Mucosa of descending colon (tissue), 3 donors: ENCODE results near the gene NUCB2. TPM values are rescaled to one million over a fixed set of nuclear protein-coding genes. Genes with fewer than 3 reads are reported as not detected.

Source experiments
- ATAC-seq: fragments of 200-7000 bp; cut with Tn5 transposase; one replicate; pipeline ENCODE4 v1.9.1; 2020; ENCODE audit warnings: mild to moderate bottlenecking, moderate library complexity
- DNase-seq, 3 donors: peaks; one replicate each; pipeline ENCODE4 v3.0.0-alpha.2; 2020
- H3K36me3 ChIP-seq: fragments of 200-600 bp; one replicate; pipeline ENCODE4 v1.8.0; 2021; ENCODE audit warnings: low read depth, mild to moderate bottlenecking
- H3K4me1 ChIP-seq: fragments of 200-600 bp; one replicate; pipeline ENCODE4 v1.8.0; 2021; ENCODE audit warnings: low read depth, mild to moderate bottlenecking
- H3K4me3 ChIP-seq: fragments of 200-600 bp; one replicate; pipeline ENCODE4 v1.8.0; 2021; ENCODE audit warnings: mild to moderate bottlenecking
- H3K9me3 ChIP-seq: fragments of 200-600 bp; one replicate; pipeline ENCODE4 v1.8.0; 2021; ENCODE audit warnings: mild to moderate bottlenecking
- CTCF ChIP-seq: fragments of 200-600 bp; IDR thresholded peaks from one replicate; pipeline ENCODE4 v1.8.0; 2022; ENCODE audit warnings: antibody characterized with exemption, mild to moderate bottlenecking
- intact Hi-C, 2 donors: fragments of 100-400 bp; cut with DNase I in 1 of 2; cut with micrococcal nuclease in 1 of 2; formaldehyde crosslinking; loops; one replicate each; pipeline versions ENCODE4 v1.11.0 to v1.11.1; 2022; cut with DNase I, micrococcal nuclease
- total RNA-seq, 3 donors: library from RNA; stranded (reverse); fragmentation: NEBNext Ultra II Directional in 2 of 3; extraction: Animal tissue kit (Norgen Biotek cat#: 25700) in 2 of 3; gene quantifications; one replicate each; pipeline versions ENCODE4 v1.2.1 to v1.2.4, GENCODE V29; 2021 to 2023
- donor health status: DM: no; HTN: no; CAD: no; lungs with moderate emphysema.
- donor health status: DM: no; HTN: no; CAD: no.
- donor health status: DM: no; HTN: yes; CAD: no.

The NUCB2 gene
- total RNA-seq, 3 donors from 2014 or later: 22.4 to 75.4 (median 49.9) TPM

- no peak for DNase-seq
- intact Hi-C loops: no loop called here
- Histone ChIP-seq H3K36me3 (no peaks in the 10 kb centered on the region), H3K4me1 (no peaks in the 10 kb centered on the region), H3K4me3 (no peak overlapping the region), H3K9me3 (no peaks in the 10 kb centered on the region)
- no peak for ATAC-seq
- no peak for TF ChIP-seq CTCF
Measured at GRCh38 chr11:17300372-17300771, 23.8 kb downstream of the NUCB2 start.

GRCh38 chr11:17313349-17314231 lies 37.1 kb downstream of the NUCB2 start:
- TF ChIP-seq CTCF: no peak
- ATAC-seq (no peak), DNase-seq (no peak)
- no peaks in the 10 kb centered on the region for H3K36me3 ChIP-seq
- no peaks in the 10 kb centered on the region for H3K4me1 ChIP-seq
- H3K9me3 ChIP-seq: no peaks in the 10 kb centered on the region
- intact Hi-C loops: no loop called here
- H3K4me3 ChIP-seq: no peak overlapping the region

GRCh38 chr11:17314232-17314547 lies 37.7 kb downstream of the NUCB2 start:
- Histone ChIP-seq H3K9me3 (no peaks in the 10 kb centered on the region), H3K4me3 (no peak overlapping the region), H3K4me1 (no peaks in the 10 kb centered on the region), H3K36me3 (no peaks in the 10 kb centered on the region)
- DNase-seq: no peak
- TF ChIP-seq CTCF: no peak
- no peak for ATAC-seq
- intact Hi-C loops: no loop called here

GRCh38 chr11:17314904-17315426 lies 38.4 kb downstream of the NUCB2 start:
- no peak overlapping the region for H3K4me3 ChIP-seq
- intact Hi-C loops: no loop called here
- no peaks in the 10 kb centered on the region for H3K4me1 ChIP-seq
- no peaks in the 10 kb centered on the region for H3K9me3 ChIP-seq
- DNase-seq: no peak
- no peak for TF ChIP-seq CTCF
- no peaks in the 10 kb centered on the region for H3K36me3 ChIP-seq
- ATAC-seq: no peak

- intact Hi-C loops: no loop called here
- DNase-seq (no peak), ATAC-seq (no peak)
- Histone ChIP-seq H3K36me3 (no peaks in the 10 kb centered on the region), H3K9me3 (no peaks in the 10 kb centered on the region), H3K4me1 (no peaks in the 10 kb centered on the region), H3K4me3 (no peak overlapping the region)
- TF ChIP-seq CTCF: no peak
Measured at GRCh38 chr11:17328871-17329494, 52.4 kb downstream of the NUCB2 start.
